DOHH2 (cell line): ENCODE measurements around the gene TMEM218.

Experiments
- H3F3A ChIP-seq: fragments of 200-600 bp; sonication (generic), shearing (Covaris generic); 2 replicates; pipeline ENCODE4 v1.6.0; 2016; ENCODE audit warnings: antibody characterized with exemption, mild to moderate bottlenecking; ENCODE audit not compliant: control insufficient read depth, insufficient read depth
- H3K27ac ChIP-seq: fragments of 200-600 bp; sonication (generic); 2 replicates; pipeline ENCODE4 v1.5.1; 2014; ENCODE audit warnings: low read depth, mild to moderate bottlenecking, low read length, moderate library complexity
- H3K27me3 ChIP-seq: fragments of 200-600 bp; sonication (generic); 2 replicates; pipeline ENCODE4 v1.6.1; 2014; ENCODE audit warnings: mild to moderate bottlenecking, low read length, mixed read lengths; ENCODE audit not compliant: control insufficient read depth
- H3K36me3 ChIP-seq: fragments of 200-600 bp; sonication (generic); 2 replicates; pipeline ENCODE4 v1.6.1; 2014; ENCODE audit warnings: mild to moderate bottlenecking, low read length, moderate library complexity, mixed read lengths; ENCODE audit not compliant: control insufficient read depth
- H3K4me1 ChIP-seq: fragments of 200-600 bp; sonication (generic); 2 replicates; pipeline ENCODE4 v1.6.1; 2014; ENCODE audit warnings: mild to moderate bottlenecking, low read length, mixed read lengths; ENCODE audit not compliant: control insufficient read depth
- H3K4me2 ChIP-seq: fragments of 200-600 bp; sonication (generic); 2 replicates; pipeline ENCODE4 v1.6.0; 2014; ENCODE audit warnings: mild to moderate bottlenecking, low read length, moderate library complexity
- H3K4me3 ChIP-seq: fragments of 200-600 bp; sonication (generic); 2 replicates; pipeline ENCODE4 v1.5.1; 2014; ENCODE audit warnings: mild to moderate bottlenecking, low read length, mixed read lengths
- H3K79me2 ChIP-seq: fragments of 200-600 bp; sonication (generic); 2 replicates; pipeline ENCODE4 v1.6.1; 2014; ENCODE audit warnings: mild to moderate bottlenecking, low read length, mixed read lengths; ENCODE audit not compliant: control insufficient read depth
- H3K9me2 ChIP-seq: fragments of 200-600 bp; sonication (generic); replicated peaks from 2 replicates; pipeline ENCODE4 v1.6.1; 2014; ENCODE audit warnings: mild to moderate bottlenecking, low read length, mixed read lengths; ENCODE audit not compliant: control insufficient read depth
- H3K9me3 ChIP-seq: fragments of 200-600 bp; sonication (generic); 2 replicates; pipeline ENCODE4 v1.6.1; 2014; ENCODE audit warnings: antibody characterized with exemption, low read length, mixed read lengths; ENCODE audit not compliant: control insufficient read depth, insufficient read depth
- H4K20me1 ChIP-seq: fragments of 200-600 bp; sonication (generic); 2 replicates; pipeline ENCODE4 v1.6.0; 2014; ENCODE audit warnings: low read depth, mild to moderate bottlenecking, antibody characterized with exemption, low read length, moderate library complexity; ENCODE audit not compliant: control insufficient read depth, insufficient read depth
- CTCF ChIP-seq: fragments of 200-600 bp; sonication (generic); IDR thresholded peaks from one replicate; pipeline ENCODE4 v1.5.1; 2014; ENCODE audit warnings: antibody characterized with exemption, mild to moderate bottlenecking, low read depth, low read length; ENCODE audit not compliant: poor library complexity, severe bottlenecking
- EZH2phosphoT487 ChIP-seq: fragments of 200-600 bp; sonication (generic); IDR thresholded peaks from 2 replicates; pipeline ENCODE4 v1.6.1; 2017; ENCODE audit warnings: borderline replicate concordance, mild to moderate bottlenecking, antibody characterized with exemption, low read length, moderate library complexity, mixed read lengths

Gene TMEM218

GRCh38 chr11:125139778-125140177 lies 28.4 kb upstream of the TMEM218 start:
- TF ChIP-seq CTCF (no peak), EZH2phosphoT487 (no peak)
- Histone ChIP-seq H3K4me1 (peaks cover 7% of the 10 kb centered on the region), H4K20me1 (no peaks in the 10 kb centered on the region), H3K36me3 (no peaks in the 10 kb centered on the region), H3K4me3 (no peak overlapping the region), H3K27me3 (peaks cover 12% of the 10 kb centered on the region), H3K27ac (no peak overlapping the region), H3K79me2 (no peaks in the 10 kb centered on the region), H3F3A (no peaks in the 10 kb centered on the region), H3K9me2 (no peaks in the 10 kb centered on the region), H3K9me3 (no peaks in the 10 kb centered on the region), H3K4me2 (no peak overlapping the region)

GRCh38 chr11:125138966-125139365 lies 27.5 kb upstream of the TMEM218 start:
- no peaks in the 10 kb centered on the region for H3F3A ChIP-seq
- no peak overlapping the region for H3K27ac ChIP-seq
- no peak overlapping the region for H3K4me3 ChIP-seq
- no peak overlapping the region for H3K4me2 ChIP-seq
- H3K9me3 ChIP-seq, result no peaks in the 10 kb centered on the region
- H3K9me2 ChIP-seq, result no peaks in the 10 kb centered on the region
- TF ChIP-seq EZH2phosphoT487 (no peak), CTCF (no peak)
- H3K36me3 ChIP-seq, result no peaks in the 10 kb centered on the region
- peaks cover 15% of the 10 kb centered on the region for H3K27me3 ChIP-seq
- peaks cover 7% of the 10 kb centered on the region for H3K4me1 ChIP-seq
- no peaks in the 10 kb centered on the region for H3K79me2 ChIP-seq
- H4K20me1 ChIP-seq, result no peaks in the 10 kb centered on the region

GRCh38 chr11:125136001-125136400 lies 24.6 kb upstream of the TMEM218 start:
- no peaks in the 10 kb centered on the region for H3K4me1 ChIP-seq
- no peaks in the 10 kb centered on the region for H3K9me3 ChIP-seq
- H3K36me3 ChIP-seq, result no peaks in the 10 kb centered on the region
- H3K4me3 ChIP-seq, result no peak overlapping the region
- H3K4me2 ChIP-seq, result no peak overlapping the region
- peaks cover 15% of the 10 kb centered on the region for H3K27me3 ChIP-seq
- no peaks in the 10 kb centered on the region for H3K79me2 ChIP-seq
- no peak overlapping the region for H3K27ac ChIP-seq
- H3K9me2 ChIP-seq, result no peaks in the 10 kb centered on the region
- H4K20me1 ChIP-seq, result no peaks in the 10 kb centered on the region
- no peaks in the 10 kb centered on the region for H3F3A ChIP-seq
- no peak for TF ChIP-seq CTCF
- TF ChIP-seq EZH2phosphoT487, result no peak

DNA sequence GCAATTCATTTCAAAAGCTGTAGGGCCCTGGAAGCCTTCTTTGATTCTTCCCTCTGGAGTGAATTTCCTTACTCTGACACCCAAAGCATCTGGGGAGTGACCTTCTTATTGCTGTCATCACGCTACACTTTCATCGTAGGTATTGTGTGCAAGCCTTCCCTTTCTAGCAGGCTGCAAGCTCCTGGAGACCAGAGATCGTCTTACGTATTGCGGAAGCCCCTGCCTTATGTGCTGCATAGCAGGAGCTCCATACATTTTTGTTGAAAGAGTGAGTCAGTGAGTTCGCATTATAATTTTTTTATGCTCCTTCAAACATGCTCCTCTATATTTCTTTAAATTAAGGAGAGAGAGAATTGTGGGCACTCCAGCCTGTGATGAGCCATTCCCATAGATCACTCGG lies 21.2 kb upstream of the TMEM218 start:
- TF ChIP-seq CTCF, result no peak
- no peak for TF ChIP-seq EZH2phosphoT487
- H3K4me2 ChIP-seq, result no peak overlapping the region
- H3F3A ChIP-seq, result no peaks in the 10 kb centered on the region
- no peak overlapping the region for H3K4me3 ChIP-seq
- no peaks in the 10 kb centered on the region for H3K9me2 ChIP-seq
- H3K79me2 ChIP-seq, result no peaks in the 10 kb centered on the region
- H3K27ac ChIP-seq, result no peak overlapping the region
- no peaks in the 10 kb centered on the region for H3K36me3 ChIP-seq
- no peaks in the 10 kb centered on the region for H3K4me1 ChIP-seq
- peaks cover 9% of the 10 kb centered on the region for H3K27me3 ChIP-seq
- H3K9me3 ChIP-seq, result no peaks in the 10 kb centered on the region
- no peaks in the 10 kb centered on the region for H4K20me1 ChIP-seq
